Activated T-cell treated with anti-CD3 and anti-CD28 coated beads, Interleukin-2, amount 50 U/mL, for 72 hours (primary cell): ENCODE data around the gene WDR83. TPM values are rescaled to one million over a fixed set of nuclear protein-coding genes. Genes with fewer than 3 reads are reported as not detected.
"Not testable (repeated sequence)": the region's sequence is repeated elsewhere in the genome, so short reads cannot be mapped to it uniquely, and the experiment has no call there.

Experiments used
- ATAC-seq, 2 donors: fragments of 150-1000 bp; cut with Tn5 transposase; replicated peaks in 1 of 2; 2 replicates each; pipeline ENCODE4 v1.10.0; 2021; ENCODE audit warnings: moderate library complexity in 2 of 2, mild to moderate bottlenecking in 1 of 2
- DNase-seq, 2 donors: peaks; one replicate each; pipeline ENCODE4 v3.0.0; 2021 to 2022; ENCODE audit warnings: mixed read lengths in 1 of 2
- H3K27ac Mint-ChIP-seq: one replicate; pipeline ENCODE4 v1.8.0; 2022; ENCODE audit warnings: mild to moderate bottlenecking, moderate library complexity, mixed read lengths
- H3K27me3 Mint-ChIP-seq: one replicate; pipeline ENCODE4 v1.8.0; 2022; ENCODE audit warnings: low read depth, mixed read lengths
- H3K36me3 Mint-ChIP-seq, 2 donors: one replicate each; pipeline ENCODE4 v1.8.0; 2022; ENCODE audit warnings: mixed read lengths in 2 of 2, mild to moderate bottlenecking in 1 of 2; ENCODE audit not compliant: insufficient read depth in 2 of 2
- H3K4me1 Mint-ChIP-seq: one replicate; pipeline ENCODE4 v1.8.0; 2022; ENCODE audit warnings: low read depth, mixed read lengths
- H3K4me3 Mint-ChIP-seq, 2 donors: one replicate each; pipeline ENCODE4 v1.8.0; 2022; ENCODE audit warnings: mild to moderate bottlenecking in 2 of 2, mixed read lengths in 2 of 2, moderate library complexity in 2 of 2
- H3K9me3 Mint-ChIP-seq, 2 donors: one replicate each; pipeline ENCODE4 v1.8.0; 2022; ENCODE audit warnings: mixed read lengths in 2 of 2
- total RNA-seq, 2 donors: library from RNA; stranded (reverse); gene quantifications; one replicate each; pipeline ENCODE4 v1.2.3, GENCODE V29; 2022

Gene WDR83
- 10 to 100 TPM; 18.4 to 24.0 TPM for total RNA-seq

- peak; percentile 83 to 89 for DNase-seq
- Mint-ChIP-seq H3K9me3 (no peaks in the 10 kb centered on the region), H3K27me3 (no peaks in the 10 kb centered on the region), H3K4me1 (peaks cover 53% of the 10 kb centered on the region), H3K27ac (peak within 1 kb of the TSS; percentile 82), H3K4me3 (peak within 1 kb of the TSS; percentile 90 to 93), H3K36me3 (peaks cover 6 to 8% of the 10 kb centered on the region in 2 donors)
- ATAC-seq: peak; percentile 83
Measured at GRCh38 chr19:12666265-12667048, at the start of gene WDR83, which contains the start of gene MAN2B1. Gene WDR83, plus strand, starts transcription at chr19:12666807. Its CDS starts 2,984 bp downstream, at chr19:12669791. Gene MAN2B1, minus strand, starts transcription at chr19:12666742. Its CDS starts 41 bp downstream, at chr19:12666701.

- H3K36me3 Mint-ChIP-seq: peaks cover 12 to 13% of the 10 kb centered on the region in 2 donors
- H3K27me3 Mint-ChIP-seq: no peaks in the 10 kb centered on the region
- H3K9me3 Mint-ChIP-seq: no peaks in the 10 kb centered on the region
- no peak overlapping the region for H3K4me3 Mint-ChIP-seq
- DNase-seq (no peak), ATAC-seq (no peak)
- peaks cover 43% of the 10 kb centered on the region for H3K4me1 Mint-ChIP-seq
- H3K27ac Mint-ChIP-seq: no peak overlapping the region
Measured at GRCh38 chr19:12617646-12618045, 49.0 kb upstream of the WDR83 start.

GRCh38 chr19:12621253-12622024 is 45.2 kb upstream of the WDR83 start:
- Mint-ChIP-seq H3K36me3 (peaks cover 5 to 18% of the 10 kb centered on the region in 2 donors), H3K4me1 (peaks cover 14% of the 10 kb centered on the region)
- not testable (repeated sequence) for H3K27ac Mint-ChIP-seq, DNase-seq, ATAC-seq, H3K9me3 Mint-ChIP-seq, H3K4me3 Mint-ChIP-seq, H3K27me3 Mint-ChIP-seq

- no peak for ATAC-seq
- peaks cover 19 to 34% of the 10 kb centered on the region in 2 donors for H3K36me3 Mint-ChIP-seq
Measured at GRCh38 chr19:12623361-12624031, 43.1 kb upstream of the WDR83 start.

GRCh38 chr19:12626958-12627357 is 39.6 kb upstream of the WDR83 start:
- H3K36me3 Mint-ChIP-seq: peaks cover 29 to 47% of the 10 kb centered on the region in 2 donors
- no peak for ATAC-seq
- no peak for DNase-seq

More at GRCh38 chr19:12623361-12624031, 43.1 kb upstream of the WDR83 start:
- H3K27me3 Mint-ChIP-seq: no peaks in the 10 kb centered on the region
- no peak for DNase-seq
- no peak overlapping the region for H3K4me3 Mint-ChIP-seq
- H3K4me1 Mint-ChIP-seq: no peaks in the 10 kb centered on the region
- H3K9me3 Mint-ChIP-seq: peaks cover 7 to 9% of the 10 kb centered on the region in 2 donors
- H3K27ac Mint-ChIP-seq: no peak overlapping the region

GRCh38 chr19:12628040-12629022 is 38.3 kb upstream of the WDR83 start:
- H3K27ac Mint-ChIP-seq: no peak overlapping the region
- ATAC-seq (no peak), DNase-seq (no peak)
- peaks cover 13 to 15% of the 10 kb centered on the region in 2 donors for H3K9me3 Mint-ChIP-seq
- peaks cover 9% of the 10 kb centered on the region for H3K4me1 Mint-ChIP-seq
- H3K36me3 Mint-ChIP-seq: peaks cover 29 to 47% of the 10 kb centered on the region in 2 donors
- H3K27me3 Mint-ChIP-seq: no peaks in the 10 kb centered on the region
- no peak overlapping the region for H3K4me3 Mint-ChIP-seq

More at GRCh38 chr19:12626958-12627357, 39.6 kb upstream of the WDR83 start:
- no peaks in the 10 kb centered on the region for H3K27me3 Mint-ChIP-seq
- H3K27ac Mint-ChIP-seq: no peak overlapping the region
- H3K9me3 Mint-ChIP-seq: peaks cover 13 to 15% of the 10 kb centered on the region in 2 donors
- peaks cover 9% of the 10 kb centered on the region for H3K4me1 Mint-ChIP-seq
- no peak overlapping the region for H3K4me3 Mint-ChIP-seq

GRCh38 chr19:12629215-12629614 is 37.4 kb upstream of the WDR83 start:
- H3K9me3 Mint-ChIP-seq: peaks cover 13 to 15% of the 10 kb centered on the region in 2 donors
- ATAC-seq: no peak
- DNase-seq: no peak
- no peak overlapping the region for H3K4me3 Mint-ChIP-seq
- H3K27ac Mint-ChIP-seq: peak overlapping the region; percentile 31
- no peaks in the 10 kb centered on the region for H3K27me3 Mint-ChIP-seq
- H3K4me1 Mint-ChIP-seq: peaks cover 9% of the 10 kb centered on the region
- H3K36me3 Mint-ChIP-seq: peaks cover 27 to 46% of the 10 kb centered on the region in 2 donors

- peaks cover 22% of the 10 kb centered on the region for H3K4me1 Mint-ChIP-seq
- peaks cover 0 to 7% of the 10 kb centered on the region in 2 donors for H3K36me3 Mint-ChIP-seq
- H3K9me3 Mint-ChIP-seq: no peaks in the 10 kb centered on the region
- ATAC-seq (no peak), DNase-seq (no peak)
- no peaks in the 10 kb centered on the region for H3K27me3 Mint-ChIP-seq
- no peak overlapping the region for H3K4me3 Mint-ChIP-seq
- H3K27ac Mint-ChIP-seq: no peak overlapping the region
Measured at GRCh38 chr19:12636631-12637030, 30.0 kb upstream of the WDR83 start.

GRCh38 chr19:12638611-12639182 is 27.9 kb upstream of the WDR83 start:
- Mint-ChIP-seq H3K4me3 (no peak overlapping the region), H3K36me3 (peaks cover 0 to 7% of the 10 kb centered on the region in 2 donors), H3K27ac (no peak overlapping the region)

GRCh38 chr19:12639901-12640613 is 26.6 kb upstream of the WDR83 start:
- H3K4me1 Mint-ChIP-seq: peaks cover 20% of the 10 kb centered on the region
- peak; percentile 92 to 96 for ATAC-seq
- no peaks in the 10 kb centered on the region for H3K9me3 Mint-ChIP-seq
- H3K27me3 Mint-ChIP-seq: no peaks in the 10 kb centered on the region
- H3K27ac Mint-ChIP-seq: peak overlapping the region; percentile 3
- peak overlapping the region; percentile 49 to 66 for H3K4me3 Mint-ChIP-seq
- peaks cover 0 to 3% of the 10 kb centered on the region in 2 donors for H3K36me3 Mint-ChIP-seq
- DNase-seq: peak; percentile 90

More at GRCh38 chr19:12638611-12639182, 27.9 kb upstream of the WDR83 start:
- no peak for ATAC-seq
- no peaks in the 10 kb centered on the region for H3K9me3 Mint-ChIP-seq
- DNase-seq: no peak
- peaks cover 22% of the 10 kb centered on the region for H3K4me1 Mint-ChIP-seq
- no peaks in the 10 kb centered on the region for H3K27me3 Mint-ChIP-seq

- no peaks in the 10 kb centered on the region for H3K27me3 Mint-ChIP-seq
- peaks cover 0 to 1% of the 10 kb centered on the region in 2 donors for H3K36me3 Mint-ChIP-seq
- no peak overlapping the region for H3K4me3 Mint-ChIP-seq
- no peak overlapping the region for H3K27ac Mint-ChIP-seq
- peaks cover 17% of the 10 kb centered on the region for H3K4me1 Mint-ChIP-seq
- no peak for DNase-seq
- H3K9me3 Mint-ChIP-seq: no peaks in the 10 kb centered on the region
- ATAC-seq: no peak
Measured at GRCh38 chr19:12641456-12641855, 25.2 kb upstream of the WDR83 start.
